NOMO-1 (cell line): ENCODE measurements around the gene ZFP62.

Experiments
- DNase-seq, 2 experiments: peaks; one replicate each; lab custom pipeline; 2025; ENCODE audit not compliant: unreplicated experiment in 2 of 2; lab: John Stamatoyannopoulos, UW

ZFP62 gene

DNA sequence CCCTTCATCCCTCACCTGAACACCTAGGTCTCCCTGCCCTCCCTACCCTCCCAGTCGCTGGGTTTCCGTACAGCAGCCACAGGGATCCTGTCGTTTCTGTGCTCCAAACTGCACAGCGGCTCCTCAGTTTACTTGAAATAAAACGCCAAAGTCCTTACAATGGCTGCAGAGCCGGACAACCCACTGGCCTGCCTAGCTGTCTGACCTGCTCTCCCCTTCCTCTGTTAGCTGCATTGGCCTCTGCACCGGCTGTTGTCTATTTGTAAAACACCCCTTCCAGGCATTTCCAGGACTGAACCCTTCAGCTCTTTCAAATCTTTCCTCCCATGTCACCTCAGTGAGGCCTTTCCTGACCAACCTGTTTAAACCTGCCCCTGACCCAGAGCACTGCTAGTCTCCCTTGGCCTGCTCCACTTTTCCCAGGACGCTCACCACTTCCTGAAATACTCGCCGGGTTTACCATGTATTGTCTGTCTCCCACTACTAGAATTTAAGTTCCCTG, 49.4 kb downstream of the ZFP62 start:
- DNase-seq, result no peak

DNA sequence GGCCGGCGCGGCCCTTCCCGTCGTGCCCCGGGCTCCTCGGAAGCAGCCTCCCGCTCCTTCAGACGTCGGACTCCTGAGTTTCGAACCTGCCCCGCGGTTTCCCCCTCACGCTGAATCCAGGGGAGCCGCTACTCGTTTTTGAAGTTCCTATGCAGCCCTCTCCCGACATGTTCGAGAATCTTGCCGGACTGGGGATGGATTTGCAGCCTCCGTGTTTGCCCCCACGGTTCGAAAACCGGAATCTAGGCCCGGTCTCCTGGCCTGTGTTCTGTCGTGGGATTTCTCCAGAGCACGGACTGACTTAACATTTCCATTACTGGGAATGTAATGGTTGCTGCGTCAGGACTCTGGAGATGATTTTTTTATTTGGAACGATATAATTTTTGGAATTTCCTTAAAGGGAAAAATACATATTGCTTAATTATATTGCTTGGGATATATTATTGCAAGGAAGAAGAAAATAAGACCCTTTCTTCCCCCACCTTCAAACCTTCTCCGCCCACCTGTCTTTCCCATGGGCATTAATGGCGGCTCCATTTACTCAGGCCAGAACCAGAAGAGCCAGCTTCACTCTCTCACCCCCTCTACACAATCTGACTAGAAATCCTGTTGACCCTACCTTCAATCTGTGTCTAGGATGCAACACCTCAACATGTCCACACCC, 50.0 kb downstream of the ZFP62 start:
- peak; percentile 42 to 60 for DNase-seq

DNA sequence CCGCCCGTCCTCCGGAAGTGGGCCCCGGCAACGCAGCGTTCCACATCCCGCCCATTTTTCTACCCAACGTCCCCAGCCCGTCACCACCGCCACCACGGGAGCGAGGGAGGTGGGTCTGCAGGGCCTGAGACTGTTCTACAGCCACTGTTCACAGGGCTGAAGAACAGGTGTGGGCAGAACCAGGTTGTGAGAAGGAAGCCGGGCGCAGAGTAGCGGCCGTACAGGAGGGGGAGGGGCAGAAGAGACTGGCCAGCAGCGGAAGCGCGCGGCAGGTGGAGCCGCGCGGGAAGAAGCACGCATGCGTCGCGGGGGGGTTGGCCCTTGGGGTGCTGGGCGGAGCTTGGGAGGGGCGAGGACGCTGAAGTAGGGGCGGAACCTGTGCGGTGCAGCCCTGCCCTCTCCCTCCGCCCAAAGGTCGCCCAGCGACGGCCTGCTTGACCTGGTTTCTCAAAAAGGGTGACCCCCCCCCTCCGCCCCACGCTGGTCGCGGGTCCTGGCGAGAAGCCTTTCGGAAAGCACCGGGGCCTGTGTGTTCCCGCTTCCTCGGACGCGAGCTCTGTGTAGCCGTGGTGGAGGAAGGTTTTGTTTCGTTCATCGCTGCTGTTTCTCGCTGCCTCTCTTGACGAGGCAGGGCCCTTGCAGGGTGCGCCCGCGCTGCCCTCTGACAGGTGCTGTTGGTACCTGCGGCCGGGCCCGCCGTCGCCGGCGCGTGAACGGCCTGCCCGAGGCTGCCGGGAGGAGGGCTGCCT, 50.7 kb downstream of the ZFP62 start:
- peak; percentile 87 to 93 for DNase-seq

DNA sequence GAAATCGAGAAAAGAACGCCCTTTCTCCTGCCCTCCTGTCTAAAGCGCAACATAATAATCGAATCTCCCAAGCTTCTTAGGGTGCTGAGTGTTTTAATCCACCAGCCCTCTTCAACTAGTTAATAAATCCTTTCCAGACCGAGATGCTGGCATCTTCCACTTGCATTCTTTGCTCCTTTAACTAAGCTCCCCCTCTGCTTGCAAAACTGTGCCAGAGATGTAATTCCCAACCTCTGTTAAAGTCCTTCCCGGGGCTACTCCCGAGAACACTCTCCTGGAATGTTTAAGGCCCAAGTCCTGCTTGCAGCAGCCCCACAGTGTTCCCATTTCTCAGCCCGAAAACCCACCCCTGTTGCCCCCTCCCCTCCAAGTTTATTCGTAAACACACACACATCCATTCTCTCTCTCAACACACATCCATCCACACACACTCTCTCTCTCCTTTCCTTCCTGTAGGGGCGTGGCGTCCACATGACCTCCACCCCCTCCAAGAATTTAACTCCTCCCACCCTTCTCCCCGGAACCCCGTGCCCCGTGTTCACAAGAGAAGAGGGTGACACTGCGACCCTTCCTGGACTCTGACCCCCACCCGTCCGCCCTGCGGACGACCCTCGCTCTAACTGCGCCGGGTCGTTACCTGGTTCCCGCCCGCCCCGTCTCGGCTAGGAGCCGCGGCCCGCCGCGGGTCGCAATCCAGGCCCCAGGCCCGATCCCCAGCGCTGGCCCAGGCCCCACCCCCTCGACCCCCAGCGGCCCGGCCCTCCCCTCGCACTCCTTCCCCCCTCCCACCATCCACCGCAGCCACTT, 51.5 kb downstream of the ZFP62 start:
- peak; percentile 73 to 77 for DNase-seq

DNA sequence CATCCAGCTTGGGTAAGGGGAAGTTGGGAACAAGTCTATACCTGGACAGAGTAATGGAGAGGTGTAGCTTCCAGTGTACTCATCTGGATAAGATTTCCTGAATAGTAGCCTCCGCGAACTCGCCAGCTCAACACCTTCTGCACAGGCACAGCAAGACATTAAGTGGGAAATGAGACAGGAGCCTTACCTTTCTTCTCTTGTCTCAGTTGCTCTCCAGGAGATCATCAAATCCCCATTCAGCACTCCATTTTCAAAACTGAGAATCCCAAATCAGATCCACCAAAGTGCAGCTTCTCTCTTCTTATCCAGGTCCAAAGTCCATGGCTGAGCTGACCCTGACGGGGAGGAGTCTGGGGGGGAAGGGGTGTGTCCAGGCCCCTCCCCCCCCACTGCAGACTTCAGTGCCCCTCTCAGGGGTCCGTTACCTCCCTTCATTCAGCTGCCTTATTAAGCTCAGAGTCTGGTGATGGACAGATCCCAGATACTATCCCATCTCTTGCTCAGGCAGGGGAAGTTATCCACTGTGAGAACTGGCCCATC, 52.5 kb downstream of the ZFP62 start:
- DNase-seq, result no peak

DNA sequence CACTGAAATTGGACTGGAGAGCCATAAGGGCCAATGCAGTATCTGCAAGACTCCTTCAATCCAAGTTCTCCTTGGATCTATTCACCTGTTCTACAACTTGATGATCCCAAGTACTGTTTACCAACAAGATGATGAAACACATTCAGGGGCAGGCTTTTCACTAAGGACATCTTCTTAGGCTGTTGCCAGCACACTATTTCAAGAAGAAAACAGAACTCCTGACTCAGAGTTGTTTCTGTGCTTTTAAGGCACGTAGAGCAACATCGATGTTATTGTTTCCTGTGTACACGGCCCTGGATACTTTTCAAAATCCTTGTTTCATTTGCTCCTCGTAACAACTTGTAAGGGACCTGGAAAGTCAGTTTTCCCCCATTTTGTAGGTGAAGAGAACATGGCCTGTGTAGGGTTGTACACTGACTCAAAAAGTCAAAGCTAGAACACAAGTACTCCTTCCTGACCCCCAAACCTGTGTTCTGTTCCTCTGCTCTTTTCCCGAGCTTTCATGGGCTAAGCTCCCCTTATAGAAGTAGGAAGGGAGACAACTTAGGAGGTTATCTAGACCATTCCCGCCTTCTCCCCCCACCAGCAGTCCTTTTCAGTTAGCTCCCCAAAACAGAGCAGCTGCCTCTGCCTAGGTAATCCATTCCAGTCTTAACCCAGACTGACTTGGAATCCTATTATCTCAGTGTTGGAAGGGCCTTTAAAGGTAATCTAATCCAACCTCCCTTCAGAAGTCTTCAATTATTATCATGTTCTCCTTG, 53.2 kb downstream of the ZFP62 start:
- no peak for DNase-seq

DNA sequence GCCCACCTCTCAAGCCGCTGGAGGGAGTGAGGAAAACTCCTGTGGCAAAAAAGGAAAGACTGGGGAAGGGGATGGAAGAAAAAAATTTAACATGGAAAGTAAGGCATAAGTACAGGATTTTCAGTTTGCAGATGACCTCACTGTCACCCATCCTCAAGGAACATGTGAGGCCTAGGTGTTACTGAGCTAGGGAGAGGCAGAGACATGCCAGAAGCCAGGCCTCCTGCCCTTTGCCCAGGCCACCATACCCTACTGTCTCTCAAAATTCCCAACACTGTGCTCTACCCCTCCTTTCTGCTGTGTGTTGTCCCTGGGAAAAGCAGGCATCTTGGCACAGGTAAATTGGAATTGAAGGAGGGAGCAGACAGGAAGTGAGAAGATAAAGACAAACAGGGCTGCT, 54.0 kb downstream of the ZFP62 start:
- no peak for DNase-seq

DNA sequence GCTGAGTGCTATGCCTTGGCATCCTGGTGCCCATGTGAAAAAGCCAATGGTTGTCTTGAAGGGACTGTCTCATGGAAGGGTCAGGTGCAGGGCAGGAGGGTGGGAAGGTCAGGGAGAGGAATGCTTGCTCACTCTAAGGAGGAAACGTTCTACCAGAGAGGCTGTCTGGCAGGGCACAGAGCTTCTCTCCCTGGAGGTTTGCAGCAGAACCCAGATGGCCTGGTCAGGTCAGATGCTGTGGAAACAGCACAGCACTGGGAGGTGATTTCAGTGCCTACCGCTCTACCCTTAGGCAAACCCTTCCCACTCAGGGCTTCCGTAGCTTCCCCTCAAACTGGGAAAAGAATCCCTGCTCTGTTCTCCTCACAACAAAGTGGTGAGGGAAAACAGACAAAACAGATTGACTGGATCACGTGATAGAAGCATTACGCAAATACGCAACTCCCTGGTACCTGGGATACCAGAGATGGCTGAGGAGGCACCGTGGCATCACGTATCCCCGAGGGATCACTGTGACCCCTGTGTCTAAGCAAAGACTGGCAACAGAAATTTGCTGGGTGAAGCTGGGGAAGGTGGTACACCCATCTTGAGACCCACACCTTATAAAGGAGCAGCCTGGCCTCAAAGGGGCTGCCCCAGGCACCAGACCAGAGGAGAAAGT, 54.6 kb downstream of the ZFP62 start:
- no peak for DNase-seq

DNA sequence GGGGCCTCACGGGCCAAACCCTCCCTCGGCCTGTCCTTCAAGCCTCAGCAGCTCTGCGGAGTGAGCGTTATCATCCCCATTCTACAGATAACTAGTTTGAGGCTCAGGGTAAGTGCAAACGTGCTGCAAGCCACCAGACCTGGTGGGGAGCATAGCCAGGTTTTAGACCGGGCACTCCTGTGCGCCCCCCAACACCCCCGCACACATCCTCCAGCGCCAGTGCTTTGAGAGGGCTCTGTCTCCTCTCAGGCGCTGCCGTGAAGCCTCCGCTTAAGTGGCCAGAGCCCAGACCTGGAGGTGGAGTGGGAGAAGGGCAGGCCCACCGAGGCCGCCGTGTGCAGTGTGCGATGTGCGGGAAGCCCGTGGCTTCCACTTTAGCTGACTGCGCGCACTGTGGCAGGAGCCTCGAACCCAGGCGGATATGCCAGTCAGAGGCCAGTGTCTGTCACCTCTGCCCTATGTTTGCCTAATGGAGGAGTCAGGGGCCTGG, 56.9 kb downstream of the ZFP62 start:
- no peak for DNase-seq

DNA sequence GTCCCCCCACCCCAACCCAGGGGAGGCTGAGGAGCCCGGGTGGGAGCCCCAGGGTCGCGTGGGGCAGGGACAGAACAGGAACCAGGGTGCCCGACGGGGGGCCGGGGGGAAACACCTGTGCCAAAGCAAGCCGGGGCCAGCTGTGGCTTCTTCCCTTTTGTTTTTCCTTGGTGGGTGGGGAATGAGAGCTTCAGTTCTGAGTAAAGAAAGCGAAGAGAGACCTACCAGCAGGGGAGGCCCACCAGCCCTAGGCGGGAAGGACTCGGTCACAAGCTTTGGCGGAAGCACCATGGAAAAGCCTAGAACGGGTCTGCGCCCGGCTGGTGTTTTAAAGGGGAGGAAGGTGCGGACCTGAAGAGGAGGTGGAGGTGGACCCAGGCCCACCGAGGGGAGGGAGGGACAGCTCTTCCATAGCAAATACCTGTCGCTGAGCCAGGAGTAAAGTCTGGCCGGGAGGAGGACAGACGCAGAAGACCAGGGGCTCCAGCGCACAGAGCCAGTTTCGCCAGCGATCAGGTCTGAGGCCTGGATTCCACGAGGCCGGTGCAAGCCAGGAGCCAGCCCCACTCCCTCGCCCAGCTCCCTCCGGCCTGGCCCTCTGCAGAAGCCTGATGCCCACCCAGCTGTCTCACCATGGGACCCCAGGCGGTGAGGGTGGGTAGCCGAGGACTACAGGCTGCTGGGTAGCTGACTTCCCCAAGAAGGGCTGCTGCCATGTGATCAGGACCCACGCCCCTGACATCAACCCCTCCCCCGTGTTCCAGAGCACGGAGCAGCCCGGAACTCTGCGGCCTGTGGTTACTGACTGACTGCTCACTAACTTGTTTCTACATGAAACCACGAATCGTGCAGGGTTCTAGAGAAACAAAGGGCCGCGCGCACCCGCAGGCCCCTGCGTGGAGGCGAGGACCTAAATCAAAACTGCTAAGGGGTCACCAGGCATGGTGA, 57.6 kb downstream of the ZFP62 start:
- DNase-seq, result peak; percentile 81 to 95

DNA sequence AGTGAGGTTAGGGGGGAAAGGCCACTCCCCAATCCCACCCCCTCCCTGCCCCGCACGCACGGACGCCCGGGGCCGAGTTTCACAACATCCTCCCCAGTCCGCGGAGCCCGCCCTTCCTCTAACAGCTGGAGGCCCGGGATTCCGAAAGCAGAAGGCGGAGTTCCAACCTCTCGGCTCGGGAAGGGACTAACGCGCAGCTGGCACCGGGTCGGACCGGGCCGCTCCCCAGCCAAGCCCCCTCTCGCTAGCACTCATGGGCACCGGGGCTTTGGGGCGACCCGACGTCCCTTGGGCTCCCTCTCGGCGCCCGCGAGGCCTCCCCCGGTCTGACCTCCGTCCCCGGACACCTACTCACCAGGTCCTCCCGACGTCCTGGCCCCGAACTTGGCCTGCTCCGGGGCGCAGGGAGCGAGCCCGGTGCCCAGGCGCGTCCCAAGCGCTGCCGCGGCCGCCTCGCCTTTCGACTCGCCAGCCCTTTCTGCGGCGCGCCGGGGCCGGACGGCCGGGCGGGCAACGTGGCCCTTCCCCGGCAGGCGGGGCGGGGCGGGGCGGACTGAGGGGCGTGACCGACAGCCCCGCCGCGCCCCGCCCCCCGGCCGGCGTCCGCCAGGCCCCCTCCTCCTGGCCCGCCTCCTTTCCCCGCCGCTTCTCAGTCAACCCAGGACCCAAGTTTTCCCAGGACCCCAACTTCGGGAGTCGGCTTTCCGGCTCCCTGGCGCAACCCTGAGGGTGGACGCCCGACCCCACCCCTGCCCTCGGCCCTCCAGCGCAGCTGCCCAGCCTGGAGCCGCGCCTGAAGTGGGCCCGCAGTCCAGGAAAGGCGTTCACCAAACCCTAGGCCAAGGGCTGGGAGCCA, 58.5 kb downstream of the ZFP62 start, which contains the start of gene MGAT1:
Gene MGAT1 (minus strand): TSS at position 482 of the 856 bp plus-strand sequence. CDS start 9,835 bp downstream, outside the sequence.
- peak; percentile 72 to 76 for DNase-seq

DNA sequence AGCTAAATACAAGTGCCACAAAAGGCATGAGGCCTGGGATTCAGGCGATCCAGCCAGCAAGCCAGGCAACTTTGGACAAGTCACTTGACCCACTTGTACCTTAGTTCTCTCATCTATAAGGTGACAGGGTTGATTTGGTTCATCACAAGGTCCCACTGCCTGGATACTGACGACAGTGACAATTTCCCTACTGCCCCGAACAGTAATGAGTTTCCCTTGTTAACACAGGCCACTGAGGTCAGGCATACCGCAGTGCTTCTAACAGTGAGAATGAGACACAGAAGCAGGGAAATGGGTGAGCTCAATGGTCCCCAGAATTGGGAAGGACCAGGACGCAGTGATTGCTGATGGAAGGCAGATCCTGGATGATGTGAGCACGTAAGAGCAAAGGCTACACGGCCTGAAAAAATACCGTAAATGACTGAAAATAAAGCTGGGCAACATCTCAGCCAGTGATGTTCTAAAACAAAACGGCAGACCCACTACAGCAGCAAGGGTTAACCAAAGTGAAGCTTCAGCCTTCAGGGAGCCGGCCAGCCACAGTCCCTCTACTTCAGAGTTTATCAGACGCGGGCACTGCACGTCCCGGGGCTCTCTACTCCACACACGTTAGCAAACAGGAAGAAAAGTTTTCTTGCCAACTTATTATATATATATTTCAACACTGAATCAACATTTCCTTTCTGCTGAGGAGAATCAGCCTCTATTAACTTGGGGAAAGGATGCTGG, 59.3 kb downstream of the ZFP62 start:
- DNase-seq, result no peak

DNA sequence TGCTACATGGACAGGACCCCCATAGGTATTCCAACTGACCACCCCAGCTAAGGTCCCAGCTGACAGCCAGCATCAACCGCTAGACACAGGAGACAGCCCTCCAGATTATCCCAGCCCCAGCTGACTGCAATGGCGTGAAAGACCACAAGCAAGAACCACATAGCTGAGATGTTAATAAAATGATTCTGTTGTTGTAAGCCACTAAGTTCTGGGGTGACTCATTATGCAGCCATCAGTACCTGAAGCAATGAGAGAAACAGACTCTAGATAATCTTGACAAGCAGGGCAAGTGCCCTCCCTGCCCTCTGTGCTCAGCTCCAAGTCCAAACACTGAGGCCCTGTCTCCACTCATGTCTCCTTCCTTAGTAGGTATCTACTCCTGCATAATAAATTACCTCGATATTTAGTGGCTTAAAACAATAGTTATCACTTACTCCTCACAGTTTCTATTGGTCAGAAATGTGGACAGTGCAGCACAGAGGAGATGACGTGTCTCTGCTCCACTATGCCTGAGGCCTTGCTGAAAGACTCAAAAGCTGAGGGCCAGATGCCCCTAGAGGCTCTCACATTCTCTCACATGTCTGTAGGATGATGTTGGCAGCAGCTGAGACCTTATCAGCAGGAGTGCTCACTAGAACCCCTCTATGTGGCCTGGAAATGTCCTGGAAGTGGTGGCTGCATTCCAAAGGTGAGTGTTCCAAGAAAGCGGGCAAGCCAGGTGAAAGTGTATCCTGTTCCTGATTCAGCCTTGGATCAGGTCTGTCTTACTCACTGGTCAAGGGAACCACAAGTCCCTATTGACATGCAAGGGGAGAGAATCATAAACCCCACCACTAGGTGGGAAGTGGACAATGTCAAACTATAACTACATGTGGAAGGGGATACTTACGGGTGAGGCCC, 60.9 kb downstream of the ZFP62 start:
- no peak for DNase-seq

DNA sequence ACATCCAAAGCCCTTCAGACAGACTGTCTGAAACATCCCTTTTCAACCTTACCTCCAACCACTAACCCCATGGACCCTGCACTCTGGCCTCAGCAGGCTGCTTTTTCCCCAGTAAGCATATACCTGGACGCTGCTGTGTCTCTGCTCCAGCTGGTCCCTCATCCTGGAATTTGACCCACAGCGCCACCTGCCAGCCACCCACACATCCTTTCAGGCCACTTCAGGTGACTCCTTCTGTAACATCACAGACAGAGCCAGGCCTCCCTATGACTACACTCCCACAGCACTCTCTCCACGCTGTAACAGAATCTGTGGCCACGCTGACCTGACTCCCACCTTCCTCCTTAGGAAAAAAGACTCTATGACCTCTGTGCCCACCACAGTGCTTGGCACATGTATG, 61.9 kb downstream of the ZFP62 start:
- no peak for DNase-seq

DNA sequence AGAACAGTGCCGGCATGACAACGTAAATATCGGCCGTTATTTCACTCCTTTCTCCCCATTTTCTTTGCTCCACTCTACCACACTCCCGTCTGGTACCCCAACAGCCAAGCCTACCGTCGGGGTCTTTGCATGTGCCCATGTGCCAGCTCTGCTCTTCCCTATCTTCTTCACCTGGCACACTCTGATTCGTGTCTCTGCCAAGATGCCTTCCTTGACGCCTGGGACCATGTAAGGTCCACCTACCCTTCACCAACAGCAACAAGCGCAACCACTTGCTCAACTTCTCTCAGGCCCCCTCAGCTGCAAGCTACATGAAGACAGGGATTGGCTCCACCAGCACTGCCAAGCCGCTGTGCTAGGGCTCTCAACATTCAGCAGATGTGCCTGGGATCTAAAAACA, 62.9 kb downstream of the ZFP62 start:
- no peak for DNase-seq
